K562 (cell line): ENCODE results near the gene DGUOK. TPM values are rescaled to one million over a fixed set of nuclear protein-coding genes. Genes with fewer than 3 reads are reported as not detected.

Experiments
- ATAC-seq: fragments of 200-7000 bp; cut with Tn5 transposase; 3 replicates; pipeline ENCODE4 v1.9.1; 2020; ENCODE audit warnings: moderate library complexity
- BruUV-seq: library from RNA; stranded (reverse); fragments of 400-500 nt; replicated peaks from 2 replicates; lab custom pipeline; 2021; lab: Mats Ljungman, UMichigan
- CTCF ChIA-PET: fragments of 300-600 bp; formaldehyde crosslinking; extraction: SDS; loops from one replicate; lab custom pipeline; 2021; ENCODE audit warnings: low intra/inter-chr PET ratio; lab: Yijun Ruan, JAX
- POLR2A ChIA-PET: fragments of 300-600, 350-650 bp; sonication (Branson Sonifier 250); formaldehyde crosslinking; extraction: SDS; loops from one replicate; lab custom pipeline; 2021; ENCODE audit warnings: antibody characterized with exemption, inconsistent platforms; lab: Yijun Ruan, JAX
- DNase-seq, 4 experiments: peaks; one replicate each; pipeline versions ENCODE4 v3.0.0 to v3.0.0-alpha.2; 2011 to 2018; ENCODE audit warnings: low spot score in 3 of 4, mixed read lengths in 3 of 4; ENCODE audit errors: extremely low read depth in 1 of 4
- FAIRE-seq: peaks from 2 replicates; lab custom pipeline; 2011; peaks lifted over from hg19 to GRCh38; lab: Jason Lieb, UNC
- H2AFZ ChIP-seq: 2 replicates; pipeline ENCODE4 v1.6.0; 2011; ENCODE audit warnings: low read depth, low read length, control low read depth, inconsistent platforms
- H3K27ac ChIP-seq: fragments of 200-600 bp; 3 replicates; pipeline ENCODE4 v1.8.0; 2011; ENCODE audit warnings: low read depth, mild to moderate bottlenecking, control low read depth, inconsistent platforms, low read length, moderate library complexity, mixed read lengths; ENCODE audit errors: extremely low read depth
- H3K27me3 ChIP-seq, 2 experiments: fragments of 300-600 bp in 1 of 2; 2 replicates in 1 of 2; 3 replicates in 1 of 2; pipeline versions ENCODE4 v1.6.0 to v1.8.0; 2011; ENCODE audit warnings: inconsistent platforms in 2 of 2, low read length in 2 of 2, mild to moderate bottlenecking in 1 of 2, mixed read lengths in 1 of 2, moderate library complexity in 1 of 2; ENCODE audit not compliant: control insufficient read depth in 2 of 2, insufficient read depth in 2 of 2
- H3K36me3 ChIP-seq: fragments of 300-600 bp; 3 replicates; pipeline ENCODE4 v1.8.0; 2011; ENCODE audit warnings: mild to moderate bottlenecking, low read length, inconsistent platforms; ENCODE audit not compliant: control insufficient read depth, insufficient read depth
- H3K4me1 ChIP-seq, 2 experiments: fragments of 200-600 bp in 1 of 2; replicated peaks in 1 of 2; 2 replicates in 1 of 2; 3 replicates in 1 of 2; pipeline versions ENCODE4 v1.5.1 to v1.8.0; 2011; ENCODE audit warnings: inconsistent platforms in 2 of 2, low read length in 2 of 2, mild to moderate bottlenecking in 1 of 2, mixed read lengths in 1 of 2, moderate library complexity in 1 of 2; ENCODE audit not compliant: control insufficient read depth in 2 of 2, insufficient read depth in 2 of 2
- H3K4me2 ChIP-seq: 2 replicates; pipeline ENCODE4 v1.6.1; 2011; ENCODE audit warnings: low read length, control low read depth, inconsistent platforms, mixed read lengths; ENCODE audit not compliant: insufficient read depth
- H3K4me3 ChIP-seq: fragments of 200-600 bp; sonication (generic), shearing (Covaris generic); 2 replicates; pipeline ENCODE4 v1.5.1; 2016; ENCODE audit warnings: control low read depth, inconsistent platforms
- H3K79me2 ChIP-seq: fragments of 200-600 bp; 3 replicates; pipeline ENCODE4 v1.8.0; 2011; ENCODE audit warnings: low read length, inconsistent platforms; ENCODE audit not compliant: control insufficient read depth, insufficient read depth
- H3K9ac ChIP-seq, 2 experiments: 2 replicates each; pipeline versions ENCODE4 v1.6.0 to v1.6.1; 2011; ENCODE audit warnings: low read depth in 2 of 2, low read length in 2 of 2, control low read depth in 1 of 2, inconsistent platforms in 1 of 2, mild to moderate bottlenecking in 1 of 2, mixed read lengths in 1 of 2; ENCODE audit not compliant: insufficient read depth in 1 of 2
- H3K9me1 ChIP-seq: one replicate; pipeline ENCODE4 v1.6.0; 2011; ENCODE audit warnings: inconsistent platforms, mild to moderate bottlenecking, low read length, moderate library complexity; ENCODE audit not compliant: control insufficient read depth, insufficient read depth
- H3K9me3 ChIP-seq: replicated peaks from 2 replicates; pipeline ENCODE4 v1.5.1; 2011; ENCODE audit warnings: low read depth, low read length, inconsistent platforms; ENCODE audit not compliant: control insufficient read depth, insufficient read depth
- H4K20me1 ChIP-seq: replicated peaks from 2 replicates; pipeline ENCODE4 v1.6.1; 2011; ENCODE audit warnings: low read length, inconsistent platforms, mixed read lengths; ENCODE audit not compliant: control insufficient read depth, insufficient read depth
- MTA2 ChIP-seq: fragments of 450-650 bp; IDR thresholded peaks from 2 replicates; pipeline ENCODE4 v1.6.1; 2016; ENCODE audit warnings: low read depth
- SIX5 ChIP-seq, 2 experiments: IDR thresholded peaks; 2 replicates each; pipeline ENCODE4 v1.6.1; 2011; ENCODE audit warnings: low read length in 2 of 2, borderline replicate concordance in 1 of 2, low read depth in 1 of 2, mild to moderate bottlenecking in 1 of 2, moderate library complexity in 1 of 2; ENCODE audit not compliant: insufficient read depth in 1 of 2
- TAL1 ChIP-seq: fragments of 450-650 bp; IDR thresholded peaks from 2 replicates; pipeline ENCODE4 v1.6.1; 2016; ENCODE audit warnings: mild to moderate bottlenecking
- THRA ChIP-seq: fragments of 450-650 bp; IDR thresholded peaks from 2 replicates; pipeline ENCODE4 v1.6.1; 2017; ENCODE audit warnings: mild to moderate bottlenecking, moderate library complexity
- ZNF324 ChIP-seq: fragments of 250-450 bp; sonication (Bioruptor Pico); IDR thresholded peaks from 2 replicates; pipeline ENCODE4 v1.4.0; 2020; ENCODE audit warnings: mild to moderate bottlenecking
- ZNF407 ChIP-seq: fragments of 450-650 bp; IDR thresholded peaks from 2 replicates; pipeline ENCODE4 v1.6.1; 2016; ENCODE audit warnings: low read depth
- ZNF79 ChIP-seq: fragments of 250-450 bp; sonication (Bioruptor Pico); IDR thresholded peaks from 2 replicates; pipeline ENCODE4 v1.4.0; 2020; ENCODE audit warnings: low read depth, mild to moderate bottlenecking, moderate library complexity
- in situ Hi-C: fragments of 300-500 bp; cut with MboI; formaldehyde crosslinking; loops from 4 replicates; pipeline ENCODE4 v1.15.0; 2018; ENCODE audit warnings: inconsistent platforms, mixed read lengths
- intact Hi-C: fragments of 100-400 bp; cut with micrococcal nuclease; formaldehyde crosslinking; loops from 2 replicates; pipeline ENCODE4 v1.14.2; 2022
- polyA plus RNA-seq, 8 experiments: library from polyadenylated mRNA; depleted of rRNA in 4 of 8; stranded (reverse) in 5 of 8; unstranded in 3 of 8; fragments of >200 nt; fragmentation: Nextera tagmentation in 2 of 8; fragmentation: Illumina TruSeq in 1 of 8; extraction: Ambion mirVana in 2 of 8; extraction: Trizol in 1 of 8; gene quantifications; 2 replicates each; pipeline versions ENCODE4 v1.2.1 to v1.2.3, GENCODE V29; 2011 to 2014; ENCODE audit warnings: inconsistent platforms in 1 of 8, missing spikeins in 1 of 8
- total RNA-seq, 7 experiments: library from RNA; depleted of rRNA in 6 of 7; stranded (reverse); fragments of >200 nt in 6 of 7; fragmentation: Illumina TruSeq in 2 of 7; extraction: Trizol in 2 of 7; gene quantifications; 2 replicates each; pipeline versions ENCODE4 v1.2.1 to v1.2.3, GENCODE V29; 2011 to 2021; ENCODE audit warnings: low replicate concordance in 1 of 7
- TF ChIP-seq, protein P1 (sequence below): fragments of 450-650 bp; formaldehyde crosslinking; IDR thresholded peaks from 2 replicates; pipeline ENCODE4 v1.4.0; 2020; ENCODE audit warnings: mild to moderate bottlenecking, moderate library complexity
- TF ChIP-seq, protein P2 (sequence below), 2 experiments: IDR thresholded peaks; 2 replicates each; pipeline ENCODE4 v1.6.1; 2012; ENCODE audit warnings: improper control_type of control experiment in 2 of 2, low read depth in 2 of 2, low read length in 2 of 2, borderline replicate concordance in 1 of 2

The DGUOK gene
- total and polyA plus RNA-seq, 9 of the 15 experiments (the other 6 are each of a cell fraction or from before 2014, with no cell fraction given), result 67.0 to 288 (median 126) TPM

DNA sequence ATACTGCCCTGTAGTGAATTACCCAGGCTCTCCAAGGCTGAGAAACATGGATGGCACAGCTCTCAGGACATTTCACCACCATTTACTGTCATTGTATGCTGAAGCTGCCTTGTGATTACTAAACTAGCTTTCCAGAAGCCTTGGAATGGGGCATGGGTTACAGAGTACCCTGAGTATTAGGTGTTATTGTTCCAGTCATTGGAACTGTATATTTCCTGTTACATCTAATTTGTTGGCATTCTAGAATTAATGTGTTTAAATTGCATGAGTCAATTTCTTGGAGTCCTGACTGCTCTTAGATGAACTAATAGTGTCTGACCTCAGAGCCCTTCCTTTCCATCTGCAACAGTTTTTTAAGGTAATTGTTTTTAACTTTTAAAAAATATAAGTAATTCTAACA, 9.0 kb downstream of the DGUOK start:
- ChIA-PET CTCF (no interaction called here), POLR2A (interaction anchor here (1.3 kb wide), 1 partner anchor 9 kb away, joined by 3 read pairs; the partner anchor contains the start of gene DGUOK)
- H3K4me3 ChIP-seq, result no peak overlapping the region
- ATAC-seq (no peak), DNase-seq (no peak), FAIRE-seq (no peak)
- peaks cover 3% of the 10 kb centered on the region for H3K9me1 ChIP-seq
- BruUV-seq, result no TSS peak
- H4K20me1 ChIP-seq, result peaks cover 34% of the 10 kb centered on the region
- in situ Hi-C loops, result no loop called here
- intact Hi-C loops, result no loop called here
- H3K79me2 ChIP-seq, result peaks cover 90% of the 10 kb centered on the region
- peaks cover 80% of the 10 kb centered on the region for H3K36me3 ChIP-seq
- TF ChIP-seq ZNF324 (CRISPR knock-in tag) (no peak), SIX5 (IDR thresholded peaks at IDR 0.05; ENCODE audit: borderline replicate concordance in 1 of 2, insufficient read depth in 1 of 2, low read depth in 1 of 2, low read length in 2 of 2) (no peak), MTA2 (no peak), THRA (no peak), ZNF407 (no peak), TAL1 (no peak), ZNF79 (CRISPR knock-in tag) (no peak)
- TF ChIP-seq, protein P1, sequence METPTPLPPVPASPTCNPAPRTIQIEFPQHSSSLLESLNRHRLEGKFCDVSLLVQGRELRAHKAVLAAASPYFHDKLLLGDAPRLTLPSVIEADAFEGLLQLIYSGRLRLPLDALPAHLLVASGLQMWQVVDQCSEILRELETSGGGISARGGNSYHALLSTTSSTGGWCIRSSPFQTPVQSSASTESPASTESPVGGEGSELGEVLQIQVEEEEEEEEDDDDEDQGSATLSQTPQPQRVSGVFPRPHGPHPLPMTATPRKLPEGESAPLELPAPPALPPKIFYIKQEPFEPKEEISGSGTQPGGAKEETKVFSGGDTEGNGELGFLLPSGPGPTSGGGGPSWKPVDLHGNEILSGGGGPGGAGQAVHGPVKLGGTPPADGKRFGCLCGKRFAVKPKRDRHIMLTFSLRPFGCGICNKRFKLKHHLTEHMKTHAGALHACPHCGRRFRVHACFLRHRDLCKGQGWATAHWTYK (CRISPR knock-in tag), result no peak
- TF ChIP-seq, protein P2, sequence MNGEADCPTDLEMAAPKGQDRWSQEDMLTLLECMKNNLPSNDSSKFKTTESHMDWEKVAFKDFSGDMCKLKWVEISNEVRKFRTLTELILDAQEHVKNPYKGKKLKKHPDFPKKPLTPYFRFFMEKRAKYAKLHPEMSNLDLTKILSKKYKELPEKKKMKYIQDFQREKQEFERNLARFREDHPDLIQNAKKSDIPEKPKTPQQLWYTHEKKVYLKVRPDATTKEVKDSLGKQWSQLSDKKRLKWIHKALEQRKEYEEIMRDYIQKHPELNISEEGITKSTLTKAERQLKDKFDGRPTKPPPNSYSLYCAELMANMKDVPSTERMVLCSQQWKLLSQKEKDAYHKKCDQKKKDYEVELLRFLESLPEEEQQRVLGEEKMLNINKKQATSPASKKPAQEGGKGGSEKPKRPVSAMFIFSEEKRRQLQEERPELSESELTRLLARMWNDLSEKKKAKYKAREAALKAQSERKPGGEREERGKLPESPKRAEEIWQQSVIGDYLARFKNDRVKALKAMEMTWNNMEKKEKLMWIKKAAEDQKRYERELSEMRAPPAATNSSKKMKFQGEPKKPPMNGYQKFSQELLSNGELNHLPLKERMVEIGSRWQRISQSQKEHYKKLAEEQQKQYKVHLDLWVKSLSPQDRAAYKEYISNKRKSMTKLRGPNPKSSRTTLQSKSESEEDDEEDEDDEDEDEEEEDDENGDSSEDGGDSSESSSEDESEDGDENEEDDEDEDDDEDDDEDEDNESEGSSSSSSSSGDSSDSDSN (IDR thresholded peaks at IDR 0.05; ENCODE audit: borderline replicate concordance in 1 of 2, low read depth in 2 of 2, low read length in 2 of 2), result no peak
- no peaks in the 10 kb centered on the region for H3K9me3 ChIP-seq
- H3K9ac ChIP-seq, result no peak overlapping the region
- peaks cover 0 to 5% of the 10 kb centered on the region in 2 experiments; a peak in 2 of 5 replicates for H3K4me1 ChIP-seq
- H3K27me3 ChIP-seq, result no peaks in the 10 kb centered on the region
- H3K27ac ChIP-seq, result no peak overlapping the region
- H2AFZ ChIP-seq, result no peak overlapping the region
- no peak overlapping the region for H3K4me2 ChIP-seq
